Endothelial cell of umbilical vein (primary cell): ENCODE results near the gene SLC2A11. TPM values are rescaled to one million over a fixed set of nuclear protein-coding genes. Genes with fewer than 3 reads are reported as not detected.

Experiments
- BruUV-seq: library from RNA; stranded (reverse); fragments of 400-500 nt; replicated peaks from 2 replicates; lab custom pipeline; 2021; lab: Mats Ljungman, UMichigan
- CTCF ChIA-PET: fragments of 300-600, 350-600 bp; sonication (Branson Sonifier 250); formaldehyde crosslinking; loops from one replicate; lab custom pipeline; 2021; ENCODE audit warnings: antibody characterized with exemption, inconsistent platforms; lab: Charles Lee
- POLR2A ChIA-PET: fragments of 300-600, 350-600 bp; sonication (Branson Sonifier 250); formaldehyde crosslinking; loops from one replicate; lab custom pipeline; 2021; ENCODE audit warnings: antibody characterized with exemption, inconsistent platforms; lab: Charles Lee
- DNase-seq: peaks from one replicate; pipeline ENCODE4 v3.0.0-alpha.2; 2011; ENCODE audit warnings: low read depth, low spot score
- FAIRE-seq: peaks from 2 replicates; lab custom pipeline; 2011; peaks lifted over from hg19 to GRCh38; lab: Jason Lieb, UNC
- H2AFZ ChIP-seq: 2 replicates; pipeline ENCODE4 v1.6.0; 2012; ENCODE audit warnings: low read depth, low read length, control low read depth, inconsistent platforms
- H3K27ac ChIP-seq: 2 replicates; pipeline ENCODE4 v1.5.1; 2011; ENCODE audit warnings: low read depth, mild to moderate bottlenecking, control low read depth, low read length, moderate library complexity; ENCODE audit not compliant: insufficient read depth
- H3K27me3 ChIP-seq, 2 experiments: 2 replicates each; pipeline versions ENCODE4 v1.6.0 to v1.6.1; 2011; ENCODE audit warnings: low read length in 2 of 2, mixed read lengths in 1 of 2; ENCODE audit not compliant: control insufficient read depth in 2 of 2, insufficient read depth in 2 of 2
- H3K36me3 ChIP-seq, 2 experiments: 2 replicates in 1 of 2; 3 replicates in 1 of 2; pipeline ENCODE4 v1.5.1; 2011; ENCODE audit warnings: low read length in 2 of 2, mild to moderate bottlenecking in 1 of 2, moderate library complexity in 1 of 2; ENCODE audit not compliant: control insufficient read depth in 2 of 2, insufficient read depth in 2 of 2; ENCODE audit errors: extremely low read depth in 1 of 2
- H3K4me1 ChIP-seq: 3 replicates; pipeline ENCODE4 v1.5.1; 2011; ENCODE audit warnings: mild to moderate bottlenecking, low read length; ENCODE audit not compliant: control insufficient read depth, insufficient read depth; ENCODE audit errors: extremely low read depth
- H3K4me2 ChIP-seq: 2 replicates; pipeline ENCODE4 v1.6.1; 2011; ENCODE audit warnings: low read length, control low read depth, mixed read lengths; ENCODE audit not compliant: insufficient read depth
- H3K4me3 ChIP-seq, 3 experiments: fragments of 200-600 bp in 1 of 3; sonication (generic), shearing (Covaris generic) in 1 of 3; replicated peaks in 1 of 3; 2 replicates each; pipeline ENCODE4 v1.5.1; 2011 to 2016; ENCODE audit warnings: control low read depth in 3 of 3, low read length in 3 of 3, mild to moderate bottlenecking in 2 of 3, inconsistent platforms in 1 of 3, low read depth in 1 of 3, moderate library complexity in 1 of 3; ENCODE audit not compliant: insufficient read depth in 1 of 3
- H3K79me2 ChIP-seq: 2 replicates; pipeline ENCODE4 v1.6.0; 2012; ENCODE audit warnings: low read length, inconsistent platforms; ENCODE audit not compliant: control insufficient read depth, insufficient read depth
- H3K9ac ChIP-seq: replicated peaks from 2 replicates; pipeline ENCODE3; 2011; ENCODE audit warnings: low read length, control low read depth; ENCODE audit not compliant: insufficient read depth; ENCODE audit errors: extremely low read depth
- H3K9me1 ChIP-seq: replicated peaks from 3 replicates; pipeline ENCODE4 v1.6.0; 2011; ENCODE audit warnings: mild to moderate bottlenecking, low read length; ENCODE audit not compliant: control insufficient read depth, insufficient read depth; ENCODE audit errors: extremely low read depth
- H3K9me3 ChIP-seq: replicated peaks from 2 replicates; pipeline ENCODE4 v1.5.1; 2012; ENCODE audit warnings: low read length, inconsistent platforms; ENCODE audit not compliant: control insufficient read depth, insufficient read depth
- H4K20me1 ChIP-seq: replicated peaks from 2 replicates; pipeline ENCODE3; 2011; ENCODE audit warnings: mild to moderate bottlenecking, low read length; ENCODE audit not compliant: control insufficient read depth, insufficient read depth; ENCODE audit errors: extremely low read depth
- CTCF ChIP-seq, 2 donors: IDR thresholded peaks; 1 replicate in 1 of 2; 2 replicates in 1 of 2; pipeline ENCODE4 v1.5.1; 2011; ENCODE audit warnings: low read length in 2 of 2, mild to moderate bottlenecking in 2 of 2, moderate library complexity in 2 of 2, control low read depth in 1 of 2, inconsistent platforms in 1 of 2, low read depth in 1 of 2; ENCODE audit not compliant: insufficient read depth in 1 of 2; ENCODE audit errors: extremely low read depth in 1 of 2
- EZH2 ChIP-seq: IDR thresholded peaks from 2 replicates; pipeline ENCODE4 v1.6.1; 2012; ENCODE audit warnings: borderline replicate concordance, low read depth, mild to moderate bottlenecking, moderate library complexity, low read length, inconsistent platforms; ENCODE audit not compliant: severe bottlenecking
- FOS ChIP-seq: IDR thresholded peaks from 2 replicates; pipeline ENCODE4 v1.6.1; 2011; ENCODE audit warnings: mild to moderate bottlenecking, low read length, moderate library complexity, borderline replicate concordance; ENCODE audit not compliant: insufficient read depth
- GATA2 ChIP-seq: IDR thresholded peaks from 2 replicates; pipeline ENCODE4 v1.7.0; 2011; ENCODE audit warnings: low read depth, mild to moderate bottlenecking, moderate library complexity, mixed read lengths, low read length; ENCODE audit not compliant: insufficient read length, insufficient read depth
- JUN ChIP-seq: IDR thresholded peaks from 2 replicates; pipeline ENCODE4 v1.6.1; 2011; ENCODE audit warnings: borderline replicate concordance, low read depth; ENCODE audit not compliant: insufficient read length, insufficient read depth
- MAX ChIP-seq: IDR thresholded peaks from 2 replicates; pipeline ENCODE4 v1.6.1; 2011; ENCODE audit not compliant: insufficient read depth, insufficient read length
- MYC ChIP-seq: IDR thresholded peaks from one replicate; pipeline ENCODE4 v1.6.1; 2011; ENCODE audit warnings: mild to moderate bottlenecking, low read depth, low read length
- POLR2A ChIP-seq: IDR thresholded peaks from 2 replicates; pipeline ENCODE4 v1.6.1; 2012; ENCODE audit warnings: low read depth, mild to moderate bottlenecking, control low read depth, low read length
- POLR2AphosphoS5 ChIP-seq: IDR thresholded peaks from 2 replicates; pipeline ENCODE4 v1.6.1; 2012; ENCODE audit warnings: low read depth, mild to moderate bottlenecking, control low read depth, low read length, moderate library complexity; ENCODE audit not compliant: insufficient read depth
- dilution Hi-C: fragments of 300-500 bp; cut with MboI; formaldehyde crosslinking; loops from one replicate; pipeline ENCODE4 v1.15.0; 2019; ENCODE audit warnings: low sequenced_read_pairs; ENCODE audit not compliant: extremely low pct_ligation_motif_present
- intact Hi-C: fragments of 100-400 bp; cut with micrococcal nuclease; formaldehyde crosslinking; loops from one replicate; pipeline ENCODE4 v1.10.0; 2022
- polyA plus RNA-seq, 4 experiments: library from polyadenylated mRNA; depleted of rRNA in 3 of 4; stranded (reverse) in 3 of 4; unstranded in 1 of 4; fragments of >200 nt; gene quantifications; 2 replicates each; pipeline versions ENCODE4 v1.2.1 to v1.2.3, GENCODE V29; 2011 to 2012; ENCODE audit warnings: missing spikeins in 1 of 4
- total RNA-seq: library from RNA; stranded (reverse); gene quantifications from 2 replicates; pipeline ENCODE4 v1.2.3, GENCODE V29; 2021

SLC2A11 gene
- total and polyA plus RNA-seq, 2 donors (not counting 3 experiments of a cell fraction or from before 2014, with no cell fraction given), result 4.2 to 4.6 TPM

DNA sequence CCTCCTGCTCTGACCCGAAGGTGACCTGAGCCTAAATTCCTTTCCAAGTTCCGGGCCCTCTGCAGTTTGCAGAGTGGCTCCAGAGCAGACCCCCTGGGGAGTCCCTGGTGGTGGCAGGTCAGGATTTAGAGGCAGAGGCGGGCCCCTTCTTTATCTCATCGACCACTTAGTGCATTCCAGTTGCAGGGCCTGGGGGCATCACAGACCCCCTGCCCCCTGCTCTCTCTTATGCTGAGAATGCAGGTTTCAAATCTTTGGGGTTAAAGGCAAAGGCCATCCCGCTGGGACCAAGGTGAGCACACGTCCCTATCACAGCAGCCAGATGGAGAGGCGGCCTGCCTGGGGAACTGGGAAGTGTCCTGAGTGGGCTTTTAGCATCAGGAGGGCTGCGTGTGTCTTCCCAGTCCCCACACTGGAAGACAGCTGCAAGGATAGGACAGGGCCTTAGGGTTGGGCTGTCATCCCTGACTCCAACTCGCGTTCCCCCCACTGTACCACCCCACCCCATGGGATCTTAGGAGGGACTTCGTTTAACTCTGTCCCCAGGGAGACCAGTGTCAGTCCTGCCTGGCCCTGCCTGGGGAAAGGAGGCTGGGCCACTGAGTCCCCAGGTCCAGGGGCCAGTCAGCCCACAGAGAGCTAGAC, 30.2 kb upstream of the SLC2A11 start:
- ChIA-PET POLR2A (interaction anchor here (0.6 kb wide), 1 partner anchor 30 kb away, joined by 4 read pairs; the partner anchor contains the start of gene SLC2A11), CTCF (interaction anchor here (1.5 to 1.8 kb wide), 2 partner anchors 22 to 56 kb away, joined by 5 read pairs; no protein-coding TSS in a partner anchor)
- Histone ChIP-seq H3K79me2 (no peaks in the 10 kb centered on the region), H3K27me3 (no peaks in the 10 kb centered on the region), H3K4me1 (no peaks in the 10 kb centered on the region), H3K9ac (no peak overlapping the region), H3K9me1 (no peaks in the 10 kb centered on the region), H4K20me1 (no peaks in the 10 kb centered on the region), H3K9me3 (no peaks in the 10 kb centered on the region), H3K4me2 (no peak overlapping the region), H3K4me3 (no peak overlapping the region), H3K36me3 (peaks cover 15 to 57% of the 10 kb centered on the region in 2 experiments), H2AFZ (no peak overlapping the region), H3K27ac (no peak overlapping the region)
- dilution Hi-C loops (no loop called here), intact Hi-C loops (no loop called here)
- TF ChIP-seq POLR2A, result no peak
- no peak for TF ChIP-seq JUN
- TF ChIP-seq MAX, result no peak
- TF ChIP-seq MYC, result no peak
- TF ChIP-seq POLR2AphosphoS5, result no peak
- TF ChIP-seq EZH2, result no peak
- TF ChIP-seq GATA2, result no peak
- TF ChIP-seq CTCF (IDR thresholded peaks at IDR 0.05; ENCODE audit: extremely low read depth in 1 of 2, insufficient read depth in 1 of 2, low read depth in 1 of 2, low read length in 2 of 2), result no peak
- no peak for TF ChIP-seq FOS
- FAIRE-seq, result no peak
- no TSS peak for BruUV-seq
- no peak for DNase-seq
